Upper lobe of left lung (tissue), 6 donors: ENCODE measurements around the gene HES3. TPM values are rescaled to one million over a fixed set of nuclear protein-coding genes. Genes with fewer than 3 reads are reported as not detected.
A peak's percentile ranks its signal among the peaks of the same experiment; 100 is the strongest.

Experiments used
- ATAC-seq, 2 donors: fragments of 200-7000 bp; cut with Tn5 transposase; one replicate each; pipeline ENCODE4 v1.9.1; 2022; ENCODE audit warnings: mild to moderate bottlenecking in 2 of 2, moderate library complexity in 2 of 2; ENCODE audit not compliant: low FRiP score in 2 of 2
- DNase-seq, 2 donors: peaks; one replicate each; pipeline ENCODE4 v3.0.0-alpha.2; 2019 to 2020
- H3K27ac ChIP-seq, 4 donors: fragments of 200-600 bp; sonication (generic); one replicate each; pipeline ENCODE4 v1.5.1; 2016 to 2019
- H3K27me3 ChIP-seq, 4 donors: fragments of 200-600 bp; sonication (generic); one replicate each; pipeline ENCODE4 v1.5.1; 2017 to 2019
- H3K36me3 ChIP-seq, 4 donors: fragments of 200-600 bp; sonication (generic); one replicate each; pipeline ENCODE4 v1.5.1; 2016 to 2019
- H3K4me1 ChIP-seq, 4 donors: fragments of 200-600 bp; sonication (generic); one replicate each; pipeline ENCODE4 v1.5.1; 2018 to 2019
- H3K4me3 ChIP-seq, 4 donors: fragments of 200-600 bp; sonication (generic); one replicate each; pipeline ENCODE4 v1.5.1; 2017 to 2019; ENCODE audit warnings: mild to moderate bottlenecking in 2 of 4, moderate library complexity in 1 of 4
- H3K9me3 ChIP-seq, 4 donors: fragments of 200-600 bp; sonication (generic); one replicate each; pipeline ENCODE4 v1.5.1; 2018 to 2019
- CTCF ChIP-seq, 6 experiments: fragments of 450-650 bp in 4 of 6; fragments of 200-600 bp in 2 of 6; sonication (generic) in 2 of 6; IDR thresholded peaks; one replicate each; pipeline ENCODE4 v1.5.1; 2016 to 2019; ENCODE audit warnings: antibody characterized with exemption in 6 of 6
- EP300 ChIP-seq, 4 donors: sonication (generic); formaldehyde crosslinking; IDR thresholded peaks; one replicate each; pipeline ENCODE4 v1.5.1; 2017; ENCODE audit warnings: antibody characterized with exemption in 4 of 4, control low read depth in 2 of 4
- POLR2A ChIP-seq, 4 donors: fragments of 450-650 bp; IDR thresholded peaks; one replicate each; pipeline ENCODE4 v1.5.1; 2016 to 2017; ENCODE audit warnings: antibody characterized with exemption in 4 of 4, mild to moderate bottlenecking in 2 of 4
- POLR2AphosphoS5 ChIP-seq, 2 donors: sonication (generic); formaldehyde crosslinking; IDR thresholded peaks; one replicate each; pipeline ENCODE4 v1.5.1; 2017; ENCODE audit warnings: antibody characterized with exemption in 2 of 2
- WGBS, 2 donors: methylation state at CpG; one replicate each; pipeline ENCODE4 v1.1.5; 2017 to 2018; 5-methylcytosine and 5-hydroxymethylcytosine counted together
- total RNA-seq, 6 donors: library from RNA; depleted of rRNA in 4 of 6; stranded (reverse); fragments of >200 nt in 4 of 6; gene quantifications; one replicate each; pipeline versions ENCODE4 v1.1.0 to v1.2.1, GENCODE V29; 2016 to 2021
- donor health status: DM: no; HTN: no; CAD: no; lungs with moderate emphysema.
- donor health status: DM: no; HTN: yes; CAD: no; lungs with severe emphysema.

HES3 gene
- total RNA-seq, 6 donors from 2014 or later: not detected

GRCh38 chr1:6207075-6207885, 36.7 kb upstream of the HES3 start:
- Histone ChIP-seq H3K9me3 (no peaks in the 10 kb centered on the region), H3K27me3 (peaks cover 0 to 22% (median 6%) of the 10 kb centered on the region in 4 donors), H3K36me3 (no peaks in the 10 kb centered on the region), H3K4me3 (peak overlapping the region in 1 of 4 donors; percentile 71), H3K27ac (no peak overlapping the region), H3K4me1 (peaks cover 36 to 49% (median 41%) of the 10 kb centered on the region in 4 donors)
- ATAC-seq (no peak), DNase-seq (peak in 1 of 2 donors; percentile 82)
- 45 to 83% methylated on average over 2 to 19 of the region's 19 CpGs for WGBS, 2 donors
- no peak for TF ChIP-seq POLR2A (IDR thresholded peaks at IDR 0.05)
- TF ChIP-seq CTCF (IDR thresholded peaks at IDR 0.05): no peak
- no peak for TF ChIP-seq POLR2AphosphoS5 (IDR thresholded peaks at IDR 0.05)
- TF ChIP-seq EP300 (IDR thresholded peaks at IDR 0.05): no peak

- Histone ChIP-seq H3K9me3 (no peaks in the 10 kb centered on the region), H3K27me3 (peaks cover 0 to 22% (median 6%) of the 10 kb centered on the region in 4 donors), H3K4me3 (no peak overlapping the region), H3K27ac (no peak overlapping the region), H3K4me1 (peaks cover 36 to 49% (median 41%) of the 10 kb centered on the region in 4 donors), H3K36me3 (no peaks in the 10 kb centered on the region)
- TF ChIP-seq POLR2A (IDR thresholded peaks at IDR 0.05) (no peak), CTCF (IDR thresholded peaks at IDR 0.05) (no peak), POLR2AphosphoS5 (IDR thresholded peaks at IDR 0.05) (no peak), EP300 (IDR thresholded peaks at IDR 0.05) (no peak)
- 88 to 92% methylated on average over 6 to 10 of the region's 10 CpGs for WGBS, 2 donors
- ATAC-seq (no peak), DNase-seq (no peak)
These were observed 36.1 kb upstream of the HES3 start for GRCh38 chr1:6207921-6208320.

- WGBS, 2 donors: 11 to 25% methylated on average over 5 to 69 of the region's 99 CpGs
- H3K9me3 ChIP-seq: no peaks in the 10 kb centered on the region
- peak in 1 of 2 donors; percentile 91 for DNase-seq
- no peaks in the 10 kb centered on the region for H3K36me3 ChIP-seq
- TF ChIP-seq CTCF (IDR thresholded peaks at IDR 0.05) (peak; percentile 20 to 77 (median 48)), POLR2A (IDR thresholded peaks at IDR 0.05) (no peak)
- H3K27me3 ChIP-seq: peaks cover 0 to 22% (median 6%) of the 10 kb centered on the region in 4 donors
- no peak overlapping the region for H3K27ac ChIP-seq
- H3K4me1 ChIP-seq: peaks cover 36 to 49% (median 41%) of the 10 kb centered on the region in 4 donors
- ATAC-seq: peak in 1 of 2 donors; percentile 61
- H3K4me3 ChIP-seq: peak overlapping the region; percentile 30 to 53 (median 44)
These were observed 35.0 kb upstream of the HES3 start for GRCh38 chr1:6208723-6209660.

- Histone ChIP-seq H3K27me3 (peaks cover 0 to 21% (median 6%) of the 10 kb centered on the region in 4 donors), H3K4me3 (peak overlapping the region in 3 of 4 donors; percentile 38 to 53 (median 51)), H3K36me3 (no peaks in the 10 kb centered on the region), H3K4me1 (peaks cover 32 to 42% (median 37%) of the 10 kb centered on the region in 4 donors), H3K27ac (no peak overlapping the region), H3K9me3 (no peaks in the 10 kb centered on the region)
- ATAC-seq (no peak), DNase-seq (no peak)
- no peak for TF ChIP-seq POLR2A (IDR thresholded peaks at IDR 0.05)
- TF ChIP-seq POLR2AphosphoS5 (IDR thresholded peaks at IDR 0.05): no peak
- no peak for TF ChIP-seq EP300 (IDR thresholded peaks at IDR 0.05)
- no peak for TF ChIP-seq CTCF (IDR thresholded peaks at IDR 0.05)
- WGBS, 2 donors: 81 to 88% methylated on average over 8 to 16 of the region's 17 CpGs
These were observed 34.1 kb upstream of the HES3 start for GRCh38 chr1:6209661-6210580.
